HG02763 (cell line): ENCODE data around the gene PKIB.

Experiments used
- ATAC-seq: cut with Tn5 transposase; IDR thresholded peaks from one replicate; pipeline ENCODE4 v1.9.1; 2021; ENCODE audit warnings: mild to moderate bottlenecking, moderate library complexity; ENCODE audit not compliant: unreplicated experiment

Gene PKIB

DNA sequence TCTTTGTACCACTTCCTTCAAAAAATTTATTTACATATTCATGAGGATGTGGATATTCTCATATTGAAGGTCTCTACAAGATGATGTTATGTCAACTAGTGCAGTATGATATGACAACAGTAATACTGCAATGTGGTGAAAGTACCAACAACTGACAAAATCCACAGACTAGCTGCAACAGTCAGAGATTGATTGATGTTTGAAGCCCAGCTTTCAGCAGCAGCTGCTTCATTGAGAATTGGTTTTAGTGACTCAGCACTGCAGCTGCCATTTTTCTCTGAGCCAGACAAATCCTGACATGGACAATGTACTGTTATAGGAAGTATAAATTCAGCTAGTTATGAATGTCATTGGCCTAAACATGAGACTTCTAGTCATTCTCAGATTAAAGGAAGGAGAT lies 53.8 kb downstream of the PKIB start:
- ATAC-seq: no peak

DNA sequence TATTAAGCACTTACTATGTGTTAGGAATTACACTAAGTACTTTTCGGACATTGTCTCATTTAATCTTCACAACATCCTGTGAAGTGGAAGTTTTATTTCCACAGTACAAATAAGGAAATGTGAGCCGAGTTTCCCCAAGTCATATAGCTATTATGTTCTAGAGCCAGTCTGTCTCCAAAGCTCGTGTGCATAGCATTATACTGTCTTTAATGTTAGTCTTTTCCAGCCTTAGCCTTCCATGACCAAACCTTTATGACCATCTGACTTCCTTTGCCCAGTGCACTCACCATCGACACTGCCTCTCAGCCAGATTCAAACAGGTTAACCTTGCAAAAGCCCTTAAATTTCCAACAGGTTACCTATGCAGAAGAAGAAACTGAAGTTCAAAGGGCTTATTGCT lies 55.7 kb downstream of the PKIB start:
- ATAC-seq: no peak

DNA sequence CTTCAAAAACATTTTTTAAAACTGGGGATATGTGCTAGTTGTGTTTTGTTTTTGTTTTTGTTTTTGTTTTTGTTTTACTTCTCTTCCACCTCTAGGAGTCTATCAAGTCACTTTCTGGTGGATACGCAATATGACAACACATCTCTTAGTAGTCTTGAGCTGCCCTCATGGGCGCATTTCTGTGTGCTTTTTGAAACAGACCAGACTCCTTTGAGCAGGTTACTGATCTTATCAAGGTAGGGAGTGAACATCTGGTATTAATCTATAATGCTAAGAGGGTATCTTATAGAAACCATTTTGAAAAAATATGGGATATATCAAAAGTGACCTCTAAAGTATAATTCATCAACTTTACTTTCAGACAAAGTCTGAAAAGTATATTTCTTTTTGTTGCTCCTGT lies 56.2 kb downstream of the PKIB start:
- no peak for ATAC-seq

DNA sequence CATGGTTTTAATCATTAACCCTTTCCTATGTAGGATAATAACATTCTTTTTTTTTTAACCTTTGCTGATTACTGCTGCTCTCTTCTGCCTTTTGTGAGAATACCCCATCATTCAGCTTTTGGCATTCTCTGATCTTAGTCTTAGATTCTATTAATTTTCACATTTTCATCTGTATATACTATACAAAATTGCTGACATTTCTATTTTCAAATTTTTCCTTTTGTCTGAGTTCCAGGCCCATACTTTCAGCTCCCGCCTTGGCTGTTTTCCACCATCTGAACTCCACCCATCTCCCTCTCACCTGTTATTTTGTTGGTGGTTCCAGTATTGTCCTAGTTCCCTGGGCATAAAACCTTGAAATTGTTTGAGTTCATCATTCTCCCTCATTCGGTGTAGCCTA lies 59.2 kb downstream of the PKIB start:
- no peak for ATAC-seq

DNA sequence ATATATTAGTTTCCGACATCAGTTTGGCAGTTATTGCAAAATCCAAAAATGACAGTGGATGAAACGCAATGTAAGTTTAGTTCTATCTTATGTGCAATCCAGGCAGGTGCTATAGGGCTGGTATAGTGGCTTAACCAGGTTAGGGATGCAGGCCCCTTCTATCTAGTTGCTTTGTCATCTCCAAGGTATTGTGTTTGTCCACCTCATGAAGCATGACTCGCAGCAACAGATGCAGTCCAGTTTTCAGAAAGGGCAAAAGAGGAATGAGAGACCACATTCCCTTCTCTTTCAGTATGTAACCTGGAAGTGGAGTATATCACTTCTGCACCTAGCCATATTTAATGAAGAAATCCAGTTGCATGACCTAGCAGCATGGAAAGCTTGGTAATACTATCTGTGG lies 59.7 kb downstream of the PKIB start:
- no peak for ATAC-seq

DNA sequence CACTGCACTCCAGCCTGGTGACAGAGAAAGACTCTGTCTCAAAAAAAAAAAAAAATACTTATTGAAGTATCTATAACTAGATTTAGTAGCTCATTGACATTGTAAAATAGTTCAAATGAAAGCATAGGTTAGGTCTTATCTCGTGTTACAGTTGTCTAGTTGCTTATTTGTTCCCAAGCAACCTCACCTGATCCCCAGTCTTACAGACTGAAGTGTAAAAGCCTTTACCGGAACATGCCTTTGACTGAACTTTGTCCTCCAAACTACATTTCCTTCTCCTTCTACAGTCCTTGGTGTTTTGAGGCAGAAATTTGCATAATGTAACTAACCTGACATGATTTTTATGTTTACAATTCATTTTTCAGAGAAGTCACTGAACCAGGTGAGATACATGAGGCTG lies 61.0 kb downstream of the PKIB start:
- ATAC-seq: no peak

DNA sequence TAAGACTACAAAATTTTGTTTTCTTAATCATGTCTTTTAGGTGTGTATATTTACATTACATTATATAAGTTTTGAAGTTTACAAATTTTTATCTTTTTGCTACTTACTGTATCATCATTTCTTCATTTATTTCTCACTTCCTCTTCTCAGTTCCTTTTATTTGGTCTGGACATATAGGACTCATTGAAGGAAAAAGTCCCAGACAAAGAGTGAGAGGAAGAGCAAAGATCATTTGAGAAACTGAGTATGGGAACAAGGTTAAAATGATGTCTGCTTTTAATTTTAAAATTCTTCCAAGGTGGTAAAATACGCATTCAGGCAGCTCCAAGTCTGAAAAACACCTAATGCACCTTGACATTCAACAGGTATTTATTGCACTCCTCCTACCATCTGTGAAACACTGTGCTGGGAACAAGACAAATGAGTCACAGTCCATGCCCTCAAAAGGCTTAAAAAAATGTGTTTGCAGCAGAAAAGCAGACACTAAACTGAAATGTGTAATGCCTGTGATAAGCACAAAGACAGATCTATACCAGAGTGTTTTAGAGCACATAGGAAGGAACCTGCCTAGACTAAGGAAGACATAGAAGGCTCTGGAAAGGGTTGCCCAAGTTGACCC lies 63.2 kb downstream of the PKIB start:
- no peak for ATAC-seq

DNA sequence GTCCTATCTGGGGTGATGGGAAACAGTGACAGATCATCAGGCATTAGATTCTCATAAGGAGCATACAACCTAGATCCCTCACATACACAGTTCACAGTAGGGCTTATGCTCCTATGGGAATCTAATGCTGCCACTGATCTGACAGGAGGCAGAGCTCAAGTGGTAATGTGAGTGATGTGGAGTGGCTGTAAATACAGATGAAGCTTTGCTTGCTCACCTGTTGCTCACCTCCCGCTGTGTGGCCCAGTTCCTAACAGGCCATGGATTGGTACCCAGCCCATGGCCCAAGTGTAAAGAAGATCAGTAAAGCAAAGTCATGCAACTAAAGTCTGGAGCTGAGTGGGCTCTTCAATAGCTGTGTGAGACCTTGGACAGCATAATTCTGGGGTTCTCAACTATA lies 65.9 kb downstream of the PKIB start:
- ATAC-seq: no peak

DNA sequence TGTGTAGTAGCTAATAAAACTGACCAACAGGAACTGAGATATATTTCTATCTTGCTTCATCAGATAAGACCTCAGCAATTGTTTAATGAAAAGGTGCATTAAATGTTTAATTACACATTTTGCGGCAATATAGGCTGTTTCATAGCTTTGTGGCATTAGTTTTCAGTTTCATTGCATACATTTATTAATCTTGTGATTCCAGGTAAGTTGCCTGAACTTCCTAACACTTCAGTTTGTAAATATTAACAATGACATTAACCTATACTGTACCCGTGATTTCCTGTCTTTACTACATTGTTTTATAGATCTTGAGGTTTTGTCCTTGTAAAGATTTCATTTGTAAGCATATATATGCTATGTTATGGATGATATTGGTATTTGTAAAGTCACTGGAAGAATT lies 66.5 kb downstream of the PKIB start:
- ATAC-seq: no peak

DNA sequence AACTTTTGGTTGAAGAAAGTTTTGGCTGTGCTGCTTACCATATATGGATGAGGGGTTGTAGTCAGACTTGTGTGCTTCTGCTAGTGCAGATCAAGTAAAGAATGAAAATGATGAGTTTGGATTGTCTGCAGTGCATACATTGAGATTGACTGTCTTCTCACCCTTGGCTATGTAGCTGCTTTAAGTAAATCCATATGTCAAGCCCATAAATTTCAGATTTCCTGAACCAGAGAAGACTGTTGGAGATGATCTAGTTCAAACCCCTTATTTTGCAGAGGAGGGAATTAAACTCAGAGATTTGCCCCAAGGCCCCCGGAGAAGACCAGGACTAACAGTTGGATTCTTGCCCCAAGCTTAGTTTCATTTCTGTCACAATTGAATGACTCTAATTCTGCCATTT lies 67.2 kb downstream of the PKIB start:
- ATAC-seq: no peak

DNA sequence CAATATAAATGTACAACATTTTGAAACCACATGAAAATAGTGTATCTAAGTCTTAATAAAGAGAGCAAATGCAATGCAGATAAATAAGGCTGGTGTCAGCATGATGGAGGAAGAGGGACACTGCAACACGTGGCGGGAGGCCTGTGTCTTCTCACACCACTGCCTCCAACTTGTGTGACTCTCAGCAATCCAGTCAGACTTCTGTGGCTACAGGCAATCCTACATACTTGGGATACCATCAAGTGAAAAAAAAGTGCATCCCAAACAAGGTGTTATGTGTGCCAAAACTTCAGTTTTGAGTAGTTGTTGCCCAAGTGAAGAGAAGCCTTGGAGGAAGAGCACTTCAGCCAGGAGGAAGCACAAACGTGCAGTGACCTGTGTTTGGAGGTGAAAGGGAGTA lies 68.6 kb downstream of the PKIB start:
- ATAC-seq: no peak

DNA sequence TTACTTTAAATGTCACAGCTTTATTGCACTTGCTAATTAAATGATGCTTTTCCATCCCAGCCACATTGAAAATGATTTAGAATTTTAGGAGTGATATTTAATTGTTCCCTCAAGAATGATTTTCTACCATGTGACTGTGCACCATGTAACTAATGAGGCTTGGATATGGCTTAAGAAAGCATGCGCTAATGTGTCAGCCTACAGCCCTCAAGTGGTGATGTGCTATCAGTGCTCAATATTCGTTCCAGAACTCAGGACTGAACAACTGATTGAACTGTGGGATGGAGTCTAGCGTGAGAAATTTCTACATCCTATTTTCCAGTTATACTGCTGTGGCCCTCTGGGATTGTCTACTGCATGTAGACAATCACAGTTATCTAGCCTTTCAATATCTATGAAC lies 71.5 kb downstream of the PKIB start:
- ATAC-seq: no peak

DNA sequence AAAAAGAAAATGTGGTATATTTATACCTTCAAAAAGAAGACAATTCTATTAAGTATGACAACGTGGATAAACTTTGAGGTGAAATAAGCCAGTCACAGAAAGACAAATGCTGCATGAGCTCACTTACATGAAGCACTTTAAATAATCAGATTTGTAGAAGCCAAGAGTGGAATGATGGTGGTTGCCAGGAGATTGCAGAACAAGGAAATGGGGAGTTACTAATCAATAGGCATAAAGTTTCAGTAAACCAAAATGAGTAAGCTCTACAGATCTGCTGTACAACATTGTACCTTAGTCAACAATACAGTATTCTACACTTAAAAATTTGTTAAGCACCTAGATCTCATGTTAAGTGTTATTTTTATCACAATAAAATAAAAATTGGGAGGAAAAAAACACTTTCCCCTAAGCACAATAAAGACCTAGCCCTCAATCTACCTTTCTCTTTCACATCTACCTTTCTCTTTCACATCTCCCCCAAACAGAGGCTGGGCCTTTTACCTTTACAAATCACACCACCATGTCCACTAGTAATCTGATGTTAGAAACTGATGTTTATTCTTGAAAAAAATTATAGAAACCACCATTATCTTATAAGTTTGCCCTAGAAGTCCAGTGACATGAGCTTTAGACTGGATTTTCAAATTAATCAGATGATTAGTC lies 73.9 kb downstream of the PKIB start:
- ATAC-seq: no peak

DNA sequence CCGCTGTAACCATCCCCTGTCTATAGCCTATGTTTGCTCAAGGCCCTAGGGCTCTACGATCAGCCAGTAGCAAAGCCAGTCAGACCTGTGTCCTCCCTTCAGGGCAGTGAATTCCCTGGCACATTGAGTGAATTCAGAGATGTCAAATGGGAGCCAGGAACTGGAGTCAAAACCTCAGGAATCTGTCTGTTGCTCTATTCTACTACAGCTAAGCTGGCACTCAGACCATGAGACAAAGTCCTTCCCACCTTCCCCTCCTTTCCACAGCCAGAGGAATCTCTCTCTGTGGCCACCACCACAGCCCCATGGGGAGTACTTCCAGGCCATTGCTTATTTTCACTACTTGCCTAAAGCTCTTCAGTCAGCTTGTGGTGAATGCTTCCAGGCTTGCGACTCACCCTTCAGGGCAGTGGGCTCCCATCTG lies 82.0 kb downstream of the PKIB start:
- ATAC-seq: no peak

DNA sequence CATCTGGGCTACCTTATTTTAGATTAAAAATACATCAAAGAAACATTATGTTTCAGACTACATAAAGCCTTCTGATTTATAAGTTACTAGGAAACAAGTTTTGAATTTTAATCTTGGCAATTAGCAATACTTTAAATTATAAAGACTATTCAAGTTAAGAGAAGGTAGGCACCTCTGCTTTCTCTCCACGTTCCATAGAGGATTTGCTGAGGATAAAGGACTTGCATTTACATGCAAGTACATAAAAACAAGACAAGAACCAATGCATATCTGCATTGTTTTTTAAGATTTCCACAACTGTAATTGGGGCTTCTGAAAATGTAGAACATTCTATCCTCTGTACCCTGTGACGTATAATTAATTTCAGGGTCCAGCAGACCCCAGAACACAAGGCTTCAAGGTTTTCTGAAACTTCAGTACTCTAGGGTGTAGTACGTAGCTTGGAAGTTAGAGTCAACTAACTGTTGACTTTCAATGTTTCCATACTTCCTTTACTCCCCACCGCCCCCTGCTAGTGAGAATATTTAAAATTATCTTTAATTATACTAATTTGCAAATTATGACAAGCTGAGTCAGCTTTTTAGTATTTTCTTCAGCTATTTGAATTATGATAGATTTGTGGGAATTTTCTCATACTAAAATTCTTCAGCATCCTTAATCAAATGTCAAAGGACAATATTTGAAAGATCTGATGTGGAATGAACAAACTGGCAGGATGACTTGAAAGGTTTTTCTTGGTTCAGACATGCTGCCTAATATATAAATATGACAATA lies 82.8 kb downstream of the PKIB start:
- ATAC-seq: no peak

DNA sequence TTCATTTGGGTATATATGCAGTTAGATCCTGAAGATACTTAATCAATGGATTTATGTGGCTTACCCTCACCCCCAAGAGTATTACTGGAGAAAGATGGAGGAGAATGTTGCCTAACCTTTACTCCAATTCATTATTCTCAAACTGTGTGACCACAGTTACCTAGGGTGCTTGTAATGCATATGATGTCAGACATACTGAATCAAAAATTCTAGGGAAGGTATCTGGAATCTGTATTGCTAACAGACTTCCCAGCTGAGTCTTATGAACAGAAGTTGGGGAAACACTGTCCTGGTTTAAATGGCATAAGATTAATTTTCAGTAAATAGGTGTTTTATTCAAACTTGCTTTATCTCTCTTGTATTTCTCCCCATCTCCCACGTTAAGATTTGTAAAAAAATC lies 83.9 kb downstream of the PKIB start:
- no peak for ATAC-seq

DNA sequence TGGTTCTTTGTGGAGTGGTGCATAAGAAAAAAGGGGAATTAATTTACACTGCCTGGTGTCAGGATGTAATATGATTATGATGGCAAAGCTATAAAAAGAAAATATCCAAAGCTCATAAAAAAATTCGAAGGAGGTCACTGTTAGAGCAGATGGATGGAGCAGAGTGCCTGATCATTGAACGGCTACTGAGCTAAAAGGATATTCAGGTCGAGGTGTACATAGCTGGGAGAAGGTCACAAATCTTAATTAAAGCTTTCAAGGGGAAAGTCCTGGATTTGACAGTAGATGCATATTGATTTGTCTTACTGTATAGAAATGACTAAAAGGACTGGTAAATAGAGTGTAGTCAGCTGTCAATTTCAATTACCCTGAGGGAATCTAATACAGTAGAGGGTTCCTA lies 84.4 kb downstream of the PKIB start:
- no peak for ATAC-seq

DNA sequence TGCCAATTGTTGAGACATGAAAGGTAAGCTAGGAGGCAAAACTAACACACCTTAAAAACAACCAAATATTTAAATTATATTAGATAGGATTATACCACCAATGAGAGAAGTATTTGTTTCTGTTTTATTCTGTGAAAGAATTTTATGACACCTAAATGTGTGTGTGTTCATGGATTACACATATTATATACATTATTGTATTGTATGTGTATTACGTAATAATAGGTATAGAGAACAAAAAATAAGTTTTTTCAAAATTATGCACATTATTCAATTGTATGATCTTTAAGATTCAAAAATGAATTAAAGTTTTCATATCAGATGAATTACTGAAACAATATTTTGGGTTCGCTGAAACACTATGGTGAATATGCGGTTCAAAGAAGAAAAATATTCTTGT lies 85.0 kb downstream of the PKIB start:
- no peak for ATAC-seq

DNA sequence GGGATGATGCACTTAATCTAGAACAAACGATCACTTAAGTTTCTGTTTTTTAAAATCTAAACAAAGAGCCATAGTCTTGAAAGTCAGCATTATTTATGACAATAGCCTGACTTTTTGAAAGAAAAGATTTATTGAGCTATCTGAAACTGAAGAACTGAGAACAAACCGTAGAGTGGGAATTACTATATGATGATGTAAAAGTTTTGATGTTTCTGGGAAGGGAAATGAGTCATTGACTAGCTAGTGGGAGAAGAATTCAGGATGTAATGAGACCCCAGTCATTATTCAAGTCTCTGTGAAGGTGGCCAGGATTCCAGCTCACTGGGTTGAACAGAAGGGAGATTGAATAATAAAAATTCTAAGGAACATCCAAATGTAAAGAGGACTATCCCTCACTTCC lies 85.9 kb downstream of the PKIB start:
- ATAC-seq: no peak

DNA sequence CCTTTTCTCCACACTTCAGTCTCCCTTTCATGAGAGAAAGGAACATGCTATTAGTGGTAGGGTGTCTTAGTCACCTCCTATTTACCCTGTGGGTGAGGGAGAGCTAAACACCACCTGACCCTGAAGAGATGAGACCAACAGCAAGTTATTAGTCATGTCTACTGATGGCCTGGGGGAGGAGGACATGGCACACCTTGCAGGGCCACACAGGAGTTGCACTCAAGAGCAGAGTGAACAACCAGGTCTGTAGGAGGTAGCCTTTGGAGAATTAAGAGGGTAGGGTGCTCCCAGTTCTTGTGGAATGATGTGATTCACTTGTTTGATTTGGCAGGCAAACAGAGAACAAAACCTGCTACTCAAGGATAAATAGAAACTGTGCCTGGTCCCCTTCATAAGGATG lies 86.6 kb downstream of the PKIB start:
- ATAC-seq: no peak

DNA sequence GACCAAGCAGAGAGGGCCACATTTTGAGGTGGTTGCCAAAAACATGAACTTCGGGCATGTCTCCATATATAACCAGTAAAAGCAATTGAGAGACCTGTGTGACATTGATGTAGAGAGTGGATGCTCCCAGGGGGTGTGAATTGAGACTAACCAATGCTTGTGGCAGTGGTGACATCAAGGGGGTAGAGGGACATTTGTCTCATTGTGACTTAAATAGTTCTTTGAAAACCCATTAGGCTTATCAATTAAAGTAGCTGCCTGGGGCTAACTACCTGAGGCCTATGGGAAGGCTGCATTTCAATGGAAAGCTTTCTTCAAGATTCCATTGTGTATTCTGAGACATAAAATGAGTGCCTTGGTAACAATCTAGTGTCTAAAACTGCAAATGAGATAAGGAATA lies 87.3 kb downstream of the PKIB start:
- no peak for ATAC-seq

DNA sequence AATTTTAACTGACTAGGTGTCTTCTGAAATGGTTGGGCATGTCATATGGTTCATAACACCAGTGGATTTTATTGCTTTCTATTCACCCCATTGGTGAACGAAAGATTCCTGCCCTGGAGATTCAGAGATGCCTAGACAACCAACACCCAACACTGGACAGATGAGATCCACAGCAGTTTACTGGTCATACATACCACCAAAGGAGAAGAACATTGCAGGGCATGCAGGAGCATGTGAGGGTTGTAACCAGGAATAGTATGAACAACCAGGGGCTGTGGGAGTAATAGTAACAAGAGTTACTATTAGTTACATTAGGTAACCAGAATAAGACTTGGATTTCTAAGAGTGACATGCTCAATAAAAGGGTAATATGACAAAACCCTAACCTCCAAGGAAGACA lies 91.5 kb downstream of the PKIB start:
- no peak for ATAC-seq
